Thoracic aorta (tissue), 2 donors: ENCODE data around the gene TLE7. TPM values are rescaled to one million over a fixed set of nuclear protein-coding genes. Genes with fewer than 3 reads are reported as not detected.

Experiments
- ATAC-seq: fragments of 150-250 bp; one replicate; pipeline ENCODE4 v1.8.0; 2017; ENCODE audit warnings: low read depth; ENCODE audit not compliant: insufficient number of reproducible peaks, low FRiP score
- DNase-seq: peaks from one replicate; pipeline ENCODE4 v3.0.0-alpha.2; 2020; ENCODE audit warnings: low spot score
- H3K27ac ChIP-seq, 2 donors: fragments of 200-600 bp; sonication (generic); 1 replicate in 1 of 2; 2 replicates in 1 of 2; pipeline ENCODE4 v1.5.1; 2016; ENCODE audit warnings: mild to moderate bottlenecking in 2 of 2, moderate library complexity in 2 of 2
- H3K27me3 ChIP-seq: fragments of 200-600 bp; sonication (generic); replicated peaks from 2 replicates; pipeline ENCODE4 v1.6.0; 2016; ENCODE audit warnings: mild to moderate bottlenecking; ENCODE audit not compliant: insufficient read depth
- H3K36me3 ChIP-seq: fragments of 200-600 bp; sonication (generic); one replicate; pipeline ENCODE4 v1.5.1; 2016
- H3K4me1 ChIP-seq, 2 donors: fragments of 200-600 bp; sonication (generic); 1 replicate in 1 of 2; 2 replicates in 1 of 2; pipeline versions ENCODE4 v1.5.1 to v1.6.0; 2016; ENCODE audit warnings: low read depth in 2 of 2, mild to moderate bottlenecking in 1 of 2; ENCODE audit not compliant: control insufficient read depth in 1 of 2
- H3K4me3 ChIP-seq: fragments of 200-600 bp; sonication (generic); 2 replicates; pipeline ENCODE4 v1.5.1; 2016; ENCODE audit warnings: mild to moderate bottlenecking
- H3K9me3 ChIP-seq: fragments of 200-600 bp; sonication (generic); 2 replicates; pipeline ENCODE4 v1.5.1; 2016
- total RNA-seq, 2 donors: library from RNA; depleted of rRNA; stranded (reverse); fragments of >200 nt; gene quantifications; one replicate each; pipeline versions ENCODE4 v1.1.0 to v1.2.3, GENCODE V29; 2016
- TF ChIP-seq, protein P1 (sequence below): fragments of 200-600 bp; sonication (generic); IDR thresholded peaks from one replicate; pipeline ENCODE4 v1.5.1; 2019; ENCODE audit warnings: antibody characterized with exemption

Gene TLE7
- not detected for total RNA-seq

DNA sequence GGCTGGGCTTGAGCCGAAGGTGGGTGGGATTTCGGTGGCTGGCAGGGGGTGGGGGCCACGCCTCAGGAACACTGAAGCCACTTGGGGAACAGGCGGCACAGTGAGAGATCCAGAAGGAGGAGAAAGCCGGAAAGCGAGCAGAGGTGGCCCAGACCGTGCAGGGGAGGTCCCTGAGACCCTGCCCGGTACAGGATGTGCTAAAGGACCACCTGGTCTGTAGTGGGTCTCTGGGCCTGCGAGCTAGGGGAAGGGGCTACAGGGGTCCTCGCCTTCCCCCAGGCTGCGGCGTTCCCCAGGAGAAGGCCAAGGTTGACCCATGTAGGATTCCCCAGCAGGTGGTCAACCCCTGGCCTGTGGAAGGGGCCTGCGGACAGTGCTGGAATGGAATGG is at the start of gene TLE7:
Gene TLE7, minus strand, starts transcription at position 4 of the 390 bp plus-strand sequence. CDS start 8,730 bp downstream, outside the sequence.
- H3K27me3 ChIP-seq = no peaks in the 10 kb centered on the region
- ATAC-seq (no peak), DNase-seq (no peak)
- TF ChIP-seq, protein P1, sequence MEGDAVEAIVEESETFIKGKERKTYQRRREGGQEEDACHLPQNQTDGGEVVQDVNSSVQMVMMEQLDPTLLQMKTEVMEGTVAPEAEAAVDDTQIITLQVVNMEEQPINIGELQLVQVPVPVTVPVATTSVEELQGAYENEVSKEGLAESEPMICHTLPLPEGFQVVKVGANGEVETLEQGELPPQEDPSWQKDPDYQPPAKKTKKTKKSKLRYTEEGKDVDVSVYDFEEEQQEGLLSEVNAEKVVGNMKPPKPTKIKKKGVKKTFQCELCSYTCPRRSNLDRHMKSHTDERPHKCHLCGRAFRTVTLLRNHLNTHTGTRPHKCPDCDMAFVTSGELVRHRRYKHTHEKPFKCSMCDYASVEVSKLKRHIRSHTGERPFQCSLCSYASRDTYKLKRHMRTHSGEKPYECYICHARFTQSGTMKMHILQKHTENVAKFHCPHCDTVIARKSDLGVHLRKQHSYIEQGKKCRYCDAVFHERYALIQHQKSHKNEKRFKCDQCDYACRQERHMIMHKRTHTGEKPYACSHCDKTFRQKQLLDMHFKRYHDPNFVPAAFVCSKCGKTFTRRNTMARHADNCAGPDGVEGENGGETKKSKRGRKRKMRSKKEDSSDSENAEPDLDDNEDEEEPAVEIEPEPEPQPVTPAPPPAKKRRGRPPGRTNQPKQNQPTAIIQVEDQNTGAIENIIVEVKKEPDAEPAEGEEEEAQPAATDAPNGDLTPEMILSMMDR = no peak
- H3K4me3 ChIP-seq = no peak within 1 kb of the TSS
- H3K9me3 ChIP-seq = peaks cover 48% of the 10 kb centered on the region
- H3K27ac ChIP-seq = no peak within 1 kb of the TSS
- no peaks in the 10 kb centered on the region for H3K36me3 ChIP-seq
- no peaks in the 10 kb centered on the region for H3K4me1 ChIP-seq

DNA sequence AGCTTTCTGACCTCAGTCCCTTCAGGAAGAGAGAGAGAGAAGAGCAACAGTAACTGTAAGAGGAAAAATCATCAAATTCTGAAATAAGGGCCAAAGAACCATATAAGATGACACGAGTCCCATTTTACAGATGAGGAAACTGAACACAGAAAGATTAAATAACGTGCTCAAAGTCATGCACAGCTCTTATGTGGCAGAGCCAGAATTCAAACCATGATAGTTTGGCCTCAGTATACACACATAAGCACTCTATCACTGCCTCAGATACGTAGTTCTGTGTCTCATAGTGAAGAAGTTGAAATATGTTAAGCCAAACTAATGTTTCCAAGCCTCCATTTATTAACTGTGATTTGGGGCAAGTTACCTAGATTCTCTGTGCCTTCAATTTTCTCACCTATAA is 49.2 kb upstream of the TLE7 start:
- H3K4me3 ChIP-seq = no peak overlapping the region
- H3K36me3 ChIP-seq = no peaks in the 10 kb centered on the region
- H3K27me3 ChIP-seq = no peaks in the 10 kb centered on the region
- no peaks in the 10 kb centered on the region for H3K4me1 ChIP-seq
- H3K9me3 ChIP-seq = no peaks in the 10 kb centered on the region
- ATAC-seq (no peak), DNase-seq (no peak)
- TF ChIP-seq, protein P1 = no peak
- no peak overlapping the region for H3K27ac ChIP-seq

DNA sequence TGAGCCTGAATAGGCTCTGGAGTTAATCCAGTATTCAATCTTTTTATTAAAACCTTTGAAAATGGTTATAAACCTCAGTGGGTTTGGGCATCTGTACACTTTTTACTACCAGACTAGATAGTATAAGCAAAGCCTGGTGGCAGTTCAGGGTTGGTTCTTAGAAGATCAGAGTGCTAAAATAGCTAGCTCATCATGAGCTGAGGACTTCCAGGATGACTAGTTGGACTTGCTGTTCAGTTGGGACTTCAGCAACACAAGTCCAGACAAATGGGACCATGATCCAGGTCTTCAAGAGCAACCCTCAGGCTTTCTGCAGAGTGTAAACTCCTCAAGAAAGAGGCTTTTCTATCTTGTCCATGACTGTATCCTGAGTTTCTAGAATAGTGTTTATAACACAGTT is 48.5 kb upstream of the TLE7 start:
- no peaks in the 10 kb centered on the region for H3K9me3 ChIP-seq
- no peaks in the 10 kb centered on the region for H3K36me3 ChIP-seq
- TF ChIP-seq, protein P1 = no peak
- ATAC-seq (no peak), DNase-seq (no peak)
- H3K4me3 ChIP-seq = no peak overlapping the region
- no peak overlapping the region for H3K27ac ChIP-seq
- H3K27me3 ChIP-seq = no peaks in the 10 kb centered on the region
- H3K4me1 ChIP-seq = no peaks in the 10 kb centered on the region

DNA sequence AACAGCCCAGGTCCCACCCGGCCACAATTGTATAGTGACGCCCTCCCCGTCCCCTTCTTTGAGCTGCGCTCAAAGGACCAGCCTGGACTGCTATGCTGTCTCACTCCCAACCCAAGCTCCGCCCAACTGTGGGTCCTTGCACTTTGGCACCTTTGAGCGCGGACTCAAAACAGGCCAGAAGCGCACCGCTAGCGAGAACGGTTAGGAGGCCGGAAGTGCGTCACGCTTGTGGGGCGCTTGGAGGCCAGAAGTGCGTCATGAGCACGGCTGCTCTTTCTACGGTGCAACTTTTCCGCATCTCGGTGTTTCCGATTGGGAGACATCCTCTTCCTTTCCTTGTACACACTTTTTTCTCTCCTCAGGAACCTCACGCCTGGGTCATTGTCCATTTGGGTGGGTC is 47.3 kb upstream of the TLE7 start, which contains the start of gene ZNF19:
Gene ZNF19, minus strand, starts transcription at position 203 of the 400 bp plus-strand sequence. CDS start 7,210 bp downstream, outside the sequence.
- no peak within 1 kb of the TSS for H3K4me3 ChIP-seq
- H3K36me3 ChIP-seq = no peaks in the 10 kb centered on the region
- ATAC-seq = no peak
- no peaks in the 10 kb centered on the region for H3K9me3 ChIP-seq
- no peak within 1 kb of the TSS for H3K27ac ChIP-seq
- no peak for DNase-seq
- H3K27me3 ChIP-seq = no peaks in the 10 kb centered on the region
- peaks cover 0 to 5% of the 10 kb centered on the region in 2 donors for H3K4me1 ChIP-seq
- TF ChIP-seq, protein P1 = no peak

DNA sequence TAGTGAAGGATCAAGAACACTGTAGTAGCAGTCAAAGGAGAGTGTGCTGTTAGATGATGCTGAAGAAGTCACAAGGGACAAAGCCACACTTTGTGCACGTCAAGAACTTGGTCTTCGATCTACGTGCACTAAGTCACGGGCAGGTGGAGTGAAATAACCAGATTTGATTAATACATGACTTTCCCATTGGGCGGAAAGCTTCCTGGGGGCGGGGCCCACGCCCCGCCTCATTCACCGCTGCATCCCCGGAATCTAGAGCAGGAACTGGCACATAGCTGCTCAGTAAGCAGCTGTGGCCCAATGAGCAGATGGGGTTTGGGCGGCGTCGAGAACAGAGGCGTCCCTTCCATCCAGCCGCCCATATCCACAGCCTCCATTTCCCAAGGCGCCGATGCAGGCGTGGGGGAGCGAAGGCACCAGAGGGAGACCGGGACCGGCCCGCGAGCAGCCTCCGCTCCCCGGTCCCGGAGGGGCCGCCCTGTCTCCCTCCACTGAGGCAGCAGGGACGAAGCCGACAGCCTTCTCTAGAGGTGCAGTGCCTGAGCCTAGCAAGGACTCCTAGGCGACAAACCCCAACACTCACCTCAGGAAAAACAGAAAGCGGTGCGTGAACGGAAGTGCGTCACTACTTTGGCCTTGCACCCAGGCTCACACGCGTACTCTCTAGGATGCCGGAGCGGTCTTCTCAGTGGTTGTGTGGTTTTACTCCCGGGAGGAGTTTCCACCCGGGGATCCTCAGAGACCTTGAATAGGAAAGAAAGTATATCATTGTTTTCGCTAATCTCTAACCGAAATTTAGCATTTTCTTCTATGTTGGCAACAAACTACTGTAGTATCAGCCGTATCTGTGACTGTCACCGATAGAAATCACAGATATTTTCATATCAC is 42.4 kb upstream of the TLE7 start:
- no peaks in the 10 kb centered on the region for H3K27me3 ChIP-seq
- H3K27ac ChIP-seq = peak overlapping the region; percentile 93 to 95
- peaks cover 3 to 10% of the 10 kb centered on the region in 2 donors for H3K4me1 ChIP-seq
- H3K9me3 ChIP-seq = no peaks in the 10 kb centered on the region
- peak overlapping the region; percentile 84 for H3K4me3 ChIP-seq
- H3K36me3 ChIP-seq = no peaks in the 10 kb centered on the region
- TF ChIP-seq, protein P1 = no peak
- ATAC-seq = peak; percentile 97
- DNase-seq = peak; percentile 54
